ENCODE results near the gene TBC1D24.
A peak's percentile ranks its signal among the peaks of the same experiment; 100 is the strongest.

The TBC1D24 gene

DNA sequence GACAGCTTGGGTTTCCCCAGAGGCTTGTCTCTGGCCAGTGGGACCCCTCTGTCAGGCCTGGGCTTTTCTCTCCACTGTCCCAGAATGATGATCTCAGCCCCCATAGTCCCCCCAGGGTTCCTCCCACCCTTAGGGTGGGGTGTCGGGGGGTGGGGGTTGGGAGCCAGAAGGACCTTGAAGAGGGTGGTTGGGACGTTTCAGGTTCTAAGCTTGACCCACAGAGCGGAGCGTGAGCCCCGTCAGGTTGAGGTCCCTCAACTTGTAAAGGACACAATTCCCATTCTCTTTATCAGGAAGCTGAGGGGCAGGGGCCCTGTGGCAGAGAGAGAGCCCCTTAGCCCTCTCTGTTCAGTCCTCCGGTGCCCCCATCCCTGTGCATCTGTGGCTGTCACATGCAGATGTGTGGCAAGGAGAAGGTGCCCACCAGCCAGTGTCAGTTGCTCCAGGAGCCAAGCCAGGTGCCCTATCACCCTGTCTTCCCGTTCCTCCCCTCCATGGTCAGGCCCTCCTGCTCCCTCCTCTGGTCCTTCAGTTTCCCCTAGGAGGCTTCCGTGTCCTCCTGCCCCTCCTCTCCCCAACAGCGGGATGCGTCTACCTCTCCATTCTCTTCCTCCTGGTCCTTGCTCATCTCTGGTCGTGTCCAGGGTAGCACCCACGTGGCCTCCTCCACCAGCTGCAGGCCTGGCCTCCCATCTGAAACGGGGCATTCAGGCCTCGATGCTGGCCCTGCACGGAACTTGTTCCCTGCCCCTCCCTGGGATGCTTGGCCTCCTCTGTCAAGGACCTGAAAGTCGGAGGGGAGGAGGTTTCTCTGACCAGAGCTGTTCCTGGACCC lies 5.3 kb upstream of the TBC1D24 start:
- H3K79me2 ChIP-seq (ENCODE audit: control insufficient read depth, insufficient read depth, low read length, unreplicated experiment), result no peaks in the 10 kb centered on the region
- H3K4me1 ChIP-seq (ENCODE audit: control insufficient read depth, insufficient read depth, low read length, unreplicated experiment), result peaks cover 19% of the 10 kb centered on the region
- no peak overlapping the region; the same call in 1 of the 2 replicates for H3K4me3 ChIP-seq (ENCODE audit: low read depth, low read length)
- H2AFZ ChIP-seq (ENCODE audit: low read length, unreplicated experiment), result no peak overlapping the region
- no peaks in the 10 kb centered on the region for H3K27me3 ChIP-seq (ENCODE audit: insufficient read depth, low read length)
- H3K27ac ChIP-seq (ENCODE audit: low read depth, low read length), result no peak overlapping the region
- H3K36me3 ChIP-seq (ENCODE audit: insufficient read depth, low read length), result no peaks in the 10 kb centered on the region

GRCh38 chr16:2470234-2470601 lies 4.7 kb upstream of the TBC1D24 start:
- no peaks in the 10 kb centered on the region for H3K36me3 ChIP-seq (ENCODE audit: insufficient read depth, low read length)
- H3K4me3 ChIP-seq (ENCODE audit: low read depth, low read length), result no peak overlapping the region
- peaks cover 19% of the 10 kb centered on the region for H3K4me1 ChIP-seq (ENCODE audit: control insufficient read depth, insufficient read depth, low read length, unreplicated experiment)
- no peaks in the 10 kb centered on the region for H3K79me2 ChIP-seq (ENCODE audit: control insufficient read depth, insufficient read depth, low read length, unreplicated experiment)
- no peak overlapping the region for H3K27ac ChIP-seq (ENCODE audit: low read depth, low read length)
- no peaks in the 10 kb centered on the region for H3K27me3 ChIP-seq (ENCODE audit: insufficient read depth, low read length)
- no peak overlapping the region for H2AFZ ChIP-seq (ENCODE audit: low read length, unreplicated experiment)

- Histone ChIP-seq H2AFZ (ENCODE audit: low read length, unreplicated experiment) (no peak overlapping the region), H3K27me3 (ENCODE audit: insufficient read depth, low read length) (no peaks in the 10 kb centered on the region), H3K79me2 (ENCODE audit: control insufficient read depth, insufficient read depth, low read length, unreplicated experiment) (peaks cover 3% of the 10 kb centered on the region), H3K4me3 (ENCODE audit: low read depth, low read length) (peak overlapping the region; percentile 71; the same call in 1 of the 2 replicates), H3K4me1 (ENCODE audit: control insufficient read depth, insufficient read depth, low read length, unreplicated experiment) (peaks cover 19% of the 10 kb centered on the region), H3K27ac (ENCODE audit: low read depth, low read length) (no peak overlapping the region), H3K36me3 (ENCODE audit: insufficient read depth, low read length) (no peaks in the 10 kb centered on the region)
Observed at GRCh38 chr16:2470603-2471015, 4.3 kb upstream of the TBC1D24 start.

GRCh38 chr16:2471016-2471652 lies 3.8 kb upstream of the TBC1D24 start, which contains the start of gene NTN3:
Gene NTN3 (plus strand): TSS chr16:2471297. CDS start chr16:2471702, 405 bp downstream.
- H2AFZ ChIP-seq (ENCODE audit: low read length, unreplicated experiment), result peak within 1 kb of the TSS; percentile 23
- no peaks in the 10 kb centered on the region for H3K36me3 ChIP-seq (ENCODE audit: insufficient read depth, low read length)
- peaks cover 7% of the 10 kb centered on the region for H3K79me2 ChIP-seq (ENCODE audit: control insufficient read depth, insufficient read depth, low read length, unreplicated experiment)
- H3K27me3 ChIP-seq (ENCODE audit: insufficient read depth, low read length), result no peaks in the 10 kb centered on the region
- H3K4me1 ChIP-seq (ENCODE audit: control insufficient read depth, insufficient read depth, low read length, unreplicated experiment), result peaks cover 19% of the 10 kb centered on the region
- H3K4me3 ChIP-seq (ENCODE audit: low read depth, low read length), result peak within 1 kb of the TSS; percentile 71
- no peak within 1 kb of the TSS for H3K27ac ChIP-seq (ENCODE audit: low read depth, low read length)

DNA sequence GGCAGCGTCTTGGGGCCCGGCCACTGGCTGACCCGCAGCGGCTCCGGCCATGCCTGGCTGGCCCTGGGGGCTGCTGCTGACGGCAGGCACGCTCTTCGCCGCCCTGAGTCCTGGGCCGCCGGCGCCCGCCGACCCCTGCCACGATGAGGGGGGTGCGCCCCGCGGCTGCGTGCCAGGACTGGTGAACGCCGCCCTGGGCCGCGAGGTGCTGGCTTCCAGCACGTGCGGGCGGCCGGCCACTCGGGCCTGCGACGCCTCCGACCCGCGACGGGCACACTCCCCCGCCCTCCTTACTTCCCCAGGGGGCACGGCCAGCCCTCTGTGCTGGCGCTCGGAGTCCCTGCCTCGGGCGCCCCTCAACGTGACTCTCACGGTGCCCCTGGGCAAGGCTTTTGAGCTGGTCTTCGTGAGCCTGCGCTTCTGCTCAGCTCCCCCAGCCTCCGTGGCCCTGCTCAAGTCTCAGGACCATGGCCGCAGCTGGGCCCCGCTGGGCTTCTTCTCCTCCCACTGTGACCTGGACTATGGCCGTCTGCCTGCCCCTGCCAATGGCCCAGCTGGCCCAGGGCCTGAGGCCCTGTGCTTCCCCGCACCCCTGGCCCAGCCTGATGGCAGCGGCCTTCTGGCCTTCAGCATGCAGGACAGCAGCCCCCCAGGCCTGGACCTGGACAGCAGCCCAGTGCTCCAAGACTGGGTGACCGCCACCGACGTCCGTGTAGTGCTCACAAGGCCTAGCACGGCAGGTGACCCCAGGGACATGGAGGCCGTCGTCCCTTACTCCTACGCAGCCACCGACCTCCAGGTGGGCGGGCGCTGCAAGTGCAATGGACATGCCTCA lies 3.1 kb upstream of the TBC1D24 start:
- Histone ChIP-seq H3K79me2 (ENCODE audit: control insufficient read depth, insufficient read depth, low read length, unreplicated experiment) (peaks cover 11% of the 10 kb centered on the region), H3K27ac (ENCODE audit: low read depth, low read length) (no peak overlapping the region), H3K4me3 (ENCODE audit: low read depth, low read length) (peak overlapping the region; percentile 71), H2AFZ (ENCODE audit: low read length, unreplicated experiment) (peak overlapping the region; percentile 23), H3K36me3 (ENCODE audit: insufficient read depth, low read length) (no peaks in the 10 kb centered on the region), H3K27me3 (ENCODE audit: insufficient read depth, low read length) (no peaks in the 10 kb centered on the region), H3K4me1 (ENCODE audit: control insufficient read depth, insufficient read depth, low read length, unreplicated experiment) (peaks cover 19% of the 10 kb centered on the region)

- no peaks in the 10 kb centered on the region for H3K27me3 ChIP-seq (ENCODE audit: insufficient read depth, low read length)
- H3K27ac ChIP-seq (ENCODE audit: low read depth, low read length), result no peak overlapping the region
- peaks cover 15% of the 10 kb centered on the region for H3K4me1 ChIP-seq (ENCODE audit: control insufficient read depth, insufficient read depth, low read length, unreplicated experiment)
- peaks cover 11% of the 10 kb centered on the region for H3K79me2 ChIP-seq (ENCODE audit: control insufficient read depth, insufficient read depth, low read length, unreplicated experiment)
- H2AFZ ChIP-seq (ENCODE audit: low read length, unreplicated experiment), result no peak overlapping the region
- H3K4me3 ChIP-seq (ENCODE audit: low read depth, low read length), result no peak overlapping the region
- no peaks in the 10 kb centered on the region for H3K36me3 ChIP-seq (ENCODE audit: insufficient read depth, low read length)
Observed at GRCh38 chr16:2472488-2472864, 2.5 kb upstream of the TBC1D24 start.

GRCh38 chr16:2472885-2473445 lies 2.0 kb upstream of the TBC1D24 start:
- H3K79me2 ChIP-seq (ENCODE audit: control insufficient read depth, insufficient read depth, low read length, unreplicated experiment), result peaks cover 11% of the 10 kb centered on the region
- H2AFZ ChIP-seq (ENCODE audit: low read length, unreplicated experiment), result no peak overlapping the region
- H3K4me3 ChIP-seq (ENCODE audit: low read depth, low read length), result peak overlapping the region; percentile 97
- H3K27ac ChIP-seq (ENCODE audit: low read depth, low read length), result no peak overlapping the region
- peaks cover 15% of the 10 kb centered on the region for H3K4me1 ChIP-seq (ENCODE audit: control insufficient read depth, insufficient read depth, low read length, unreplicated experiment)
- no peaks in the 10 kb centered on the region for H3K36me3 ChIP-seq (ENCODE audit: insufficient read depth, low read length)
- H3K27me3 ChIP-seq (ENCODE audit: insufficient read depth, low read length), result no peaks in the 10 kb centered on the region

- no peaks in the 10 kb centered on the region for H3K27me3 ChIP-seq (ENCODE audit: insufficient read depth, low read length)
- H3K4me1 ChIP-seq (ENCODE audit: control insufficient read depth, insufficient read depth, low read length, unreplicated experiment), result peaks cover 14% of the 10 kb centered on the region
- H3K27ac ChIP-seq (ENCODE audit: low read depth, low read length), result no peak overlapping the region
Observed at GRCh38 chr16:2473446-2473926, 1.4 kb upstream of the TBC1D24 start.

GRCh38 chr16:2473999-2474876 lies 689 bp upstream of the TBC1D24 start:
- H3K27ac ChIP-seq (ENCODE audit: low read depth, low read length), result 0 out of 2 replicates have a peak overlapping the region, but pooled peaks have one; percentile 28
- peaks cover 7% of the 10 kb centered on the region for H3K4me1 ChIP-seq (ENCODE audit: control insufficient read depth, insufficient read depth, low read length, unreplicated experiment)
- peak overlapping the region; percentile 47 for H2AFZ ChIP-seq (ENCODE audit: low read length, unreplicated experiment)
- peaks cover 11% of the 10 kb centered on the region for H3K79me2 ChIP-seq (ENCODE audit: control insufficient read depth, insufficient read depth, low read length, unreplicated experiment)
- no peaks in the 10 kb centered on the region for H3K36me3 ChIP-seq (ENCODE audit: insufficient read depth, low read length)
- peak overlapping the region; percentile 97 for H3K4me3 ChIP-seq (ENCODE audit: low read depth, low read length)
- H3K27me3 ChIP-seq (ENCODE audit: insufficient read depth, low read length), result no peaks in the 10 kb centered on the region

More at GRCh38 chr16:2473446-2473926, 1.4 kb upstream of the TBC1D24 start:
- Histone ChIP-seq H3K4me3 (ENCODE audit: low read depth, low read length) (peak overlapping the region; percentile 97), H3K79me2 (ENCODE audit: control insufficient read depth, insufficient read depth, low read length, unreplicated experiment) (peaks cover 11% of the 10 kb centered on the region), H3K36me3 (ENCODE audit: insufficient read depth, low read length) (no peaks in the 10 kb centered on the region), H2AFZ (ENCODE audit: low read length, unreplicated experiment) (no peak overlapping the region)

Data from ACC112 (cell line).